Sigmoid colon (tissue), 7 donors: ENCODE data around the gene RPL3. TPM values are rescaled to one million over a fixed set of nuclear protein-coding genes. Genes with fewer than 3 reads are reported as not detected.

Source experiments
- DNase-seq: peaks from one replicate; pipeline ENCODE4 v3.0.0-alpha.2; 2019
- H3K27ac ChIP-seq, 4 donors: fragments of 200-600 bp; sonication (generic); one replicate each; pipeline ENCODE4 v1.5.1; 2016 to 2019; ENCODE audit warnings: mild to moderate bottlenecking in 1 of 4
- H3K27me3 ChIP-seq, 3 donors: fragments of 200-600 bp; sonication (generic); one replicate each; pipeline ENCODE4 v1.5.1; 2019; ENCODE audit warnings: mild to moderate bottlenecking in 1 of 3
- H3K36me3 ChIP-seq, 4 donors: fragments of 200-600 bp; sonication (generic); one replicate each; pipeline ENCODE4 v1.5.1; 2016 to 2019
- H3K4me1 ChIP-seq, 4 donors: fragments of 200-600 bp; sonication (generic); one replicate each; pipeline ENCODE4 v1.5.1; 2017 to 2019
- H3K4me3 ChIP-seq, 4 donors: fragments of 200-600 bp; sonication (generic); one replicate each; pipeline ENCODE4 v1.5.1; 2017 to 2019; ENCODE audit warnings: mild to moderate bottlenecking in 2 of 4, moderate library complexity in 1 of 4
- H3K9me3 ChIP-seq, 4 donors: fragments of 200-600 bp in 3 of 4; sonication (generic) in 3 of 4; one replicate each; pipeline versions ENCODE4 v1.5.1 to v1.6.1; 2013 to 2019
- EP300 ChIP-seq, 4 donors: sonication (generic); formaldehyde crosslinking; IDR thresholded peaks; one replicate each; pipeline ENCODE4 v1.6.1; 2017; ENCODE audit warnings: antibody characterized with exemption in 4 of 4
- POLR2A ChIP-seq, 2 donors: fragments of 450-650 bp; IDR thresholded peaks; one replicate each; pipeline ENCODE4 v1.6.1; 2016; ENCODE audit warnings: antibody characterized with exemption in 2 of 2, mild to moderate bottlenecking in 2 of 2, moderate library complexity in 2 of 2
- POLR2AphosphoS5 ChIP-seq, 4 donors: sonication (generic); formaldehyde crosslinking; IDR thresholded peaks; one replicate each; pipeline ENCODE4 v1.6.1; 2017; ENCODE audit warnings: antibody characterized with exemption in 4 of 4
- WGBS, 2 donors: extraction: QIAGEN DNeasy Blood & Tissue Kit; methylation state at CpG; one replicate each; pipeline ENCODE4 v1.1.7; 2013; 5-methylcytosine and 5-hydroxymethylcytosine counted together
- intact Hi-C: fragments of 100-400 bp; cut with DNase I; formaldehyde crosslinking; loops from one replicate; pipeline ENCODE4 v1.15.1; 2023
- polyA plus RNA-seq, 3 donors: library from polyadenylated mRNA; stranded (reverse); fragments of 200-250 nt; gene quantifications; one replicate each; pipeline ENCODE4 v1.2.3, GENCODE V29; 2013
- total RNA-seq, 4 donors: library from RNA; depleted of rRNA; stranded (reverse); fragments of >200 nt; gene quantifications; one replicate each; pipeline ENCODE4 v1.1.0, GENCODE V29; 2016
- TF ChIP-seq, protein P1 (sequence below), 4 experiments: fragments of 450-650 bp in 3 of 4; fragments of 200-600 bp in 1 of 4; IDR thresholded peaks; one replicate each; pipeline ENCODE4 v1.5.1; 2016 to 2019; ENCODE audit warnings: antibody characterized with exemption in 4 of 4, mild to moderate bottlenecking in 3 of 4, moderate library complexity in 2 of 4
- donor health status: healthy with polysubstance abuse.
- donor health status: Bipolar disorder and iron deficiency.
- donor health status: healthy.

Gene RPL3
- total and polyA plus RNA-seq, 7 donors = 1,532 to 4,917 (median 2,212) TPM

GRCh38 chr22:39275814-39276439 lies 43.5 kb downstream of the RPL3 start:
- 72 to 80% methylated on average over 9 of the region's 9 CpGs for WGBS, 2 donors
- H3K27ac ChIP-seq = no peak overlapping the region
- H3K9me3 ChIP-seq = no peaks in the 10 kb centered on the region
- no peaks in the 10 kb centered on the region for H3K36me3 ChIP-seq
- DNase-seq = no peak
- H3K4me3 ChIP-seq = no peak overlapping the region
- no peaks in the 10 kb centered on the region for H3K27me3 ChIP-seq
- no peaks in the 10 kb centered on the region for H3K4me1 ChIP-seq
- TF ChIP-seq EP300 (IDR thresholded peaks at IDR 0.05) (no peak), POLR2A (IDR thresholded peaks at IDR 0.05) (no peak), POLR2AphosphoS5 (IDR thresholded peaks at IDR 0.05) (no peak)
- TF ChIP-seq, protein P1, sequence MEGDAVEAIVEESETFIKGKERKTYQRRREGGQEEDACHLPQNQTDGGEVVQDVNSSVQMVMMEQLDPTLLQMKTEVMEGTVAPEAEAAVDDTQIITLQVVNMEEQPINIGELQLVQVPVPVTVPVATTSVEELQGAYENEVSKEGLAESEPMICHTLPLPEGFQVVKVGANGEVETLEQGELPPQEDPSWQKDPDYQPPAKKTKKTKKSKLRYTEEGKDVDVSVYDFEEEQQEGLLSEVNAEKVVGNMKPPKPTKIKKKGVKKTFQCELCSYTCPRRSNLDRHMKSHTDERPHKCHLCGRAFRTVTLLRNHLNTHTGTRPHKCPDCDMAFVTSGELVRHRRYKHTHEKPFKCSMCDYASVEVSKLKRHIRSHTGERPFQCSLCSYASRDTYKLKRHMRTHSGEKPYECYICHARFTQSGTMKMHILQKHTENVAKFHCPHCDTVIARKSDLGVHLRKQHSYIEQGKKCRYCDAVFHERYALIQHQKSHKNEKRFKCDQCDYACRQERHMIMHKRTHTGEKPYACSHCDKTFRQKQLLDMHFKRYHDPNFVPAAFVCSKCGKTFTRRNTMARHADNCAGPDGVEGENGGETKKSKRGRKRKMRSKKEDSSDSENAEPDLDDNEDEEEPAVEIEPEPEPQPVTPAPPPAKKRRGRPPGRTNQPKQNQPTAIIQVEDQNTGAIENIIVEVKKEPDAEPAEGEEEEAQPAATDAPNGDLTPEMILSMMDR (IDR thresholded peaks at IDR 0.05) = no peak
- intact Hi-C loops = no loop called here

DNA sequence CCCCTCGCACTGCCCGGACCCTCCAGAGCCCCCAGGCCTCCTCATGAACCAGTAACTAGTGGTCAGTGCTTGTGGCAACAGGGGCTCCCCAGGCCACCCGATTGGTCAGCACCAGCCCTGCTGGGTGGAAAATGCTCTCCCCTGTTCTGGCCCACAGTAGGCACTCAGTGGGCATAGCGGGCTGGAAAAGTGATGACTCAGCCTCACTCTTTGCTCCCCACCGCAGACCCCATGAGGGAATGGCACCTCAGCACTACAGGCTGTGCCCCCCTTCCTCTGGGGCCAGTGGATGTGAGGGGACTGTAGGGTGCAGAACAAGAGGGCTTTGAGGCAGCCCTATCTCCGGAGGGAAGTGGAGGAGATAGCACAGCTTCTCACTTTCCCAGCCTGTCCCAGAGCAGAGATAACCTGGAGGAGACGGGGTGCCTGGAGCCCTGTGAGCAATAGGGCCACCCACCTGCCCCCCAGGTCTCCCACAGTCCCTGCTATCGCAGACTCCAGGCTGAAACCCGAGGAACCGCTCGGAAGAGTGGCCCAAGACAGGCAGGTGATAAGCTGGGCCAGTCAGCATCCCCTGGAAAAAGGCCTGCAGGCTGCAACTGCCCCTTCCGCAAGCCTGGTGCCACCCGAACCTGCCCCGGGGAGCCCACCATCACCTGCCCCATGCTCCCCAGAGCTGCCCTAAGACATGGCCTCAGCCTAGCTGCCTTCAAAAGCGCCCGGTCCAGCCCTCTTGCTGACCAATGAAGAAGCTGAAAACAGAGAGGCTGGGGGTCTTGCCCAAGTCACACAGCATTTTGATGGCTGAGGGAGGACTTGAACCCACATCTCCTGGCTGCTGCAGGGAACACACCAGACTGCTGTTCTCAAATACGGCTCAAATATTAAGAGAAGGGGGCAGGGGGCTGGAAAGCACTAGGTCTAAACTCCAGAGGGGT lies 45.2 kb downstream of the RPL3 start:
- intact Hi-C loops = no loop called here
- 83 to 87% methylated on average over 17 of the region's 17 CpGs for WGBS, 2 donors
- no peak overlapping the region for H3K27ac ChIP-seq
- H3K36me3 ChIP-seq = no peaks in the 10 kb centered on the region
- no peaks in the 10 kb centered on the region for H3K4me1 ChIP-seq
- TF ChIP-seq EP300 (IDR thresholded peaks at IDR 0.05) = no peak
- TF ChIP-seq POLR2A (IDR thresholded peaks at IDR 0.05) = no peak
- no peak for TF ChIP-seq POLR2AphosphoS5 (IDR thresholded peaks at IDR 0.05)
- TF ChIP-seq, protein P1 (IDR thresholded peaks at IDR 0.05) = no peak
- no peak overlapping the region for H3K4me3 ChIP-seq
- H3K27me3 ChIP-seq = no peaks in the 10 kb centered on the region
- DNase-seq = no peak
- no peaks in the 10 kb centered on the region for H3K9me3 ChIP-seq

GRCh38 chr22:39270792-39271191 lies 48.6 kb downstream of the RPL3 start:
- Histone ChIP-seq H3K27ac (no peak overlapping the region), H3K9me3 (no peaks in the 10 kb centered on the region), H3K4me1 (no peaks in the 10 kb centered on the region), H3K4me3 (no peak overlapping the region), H3K36me3 (no peaks in the 10 kb centered on the region), H3K27me3 (no peaks in the 10 kb centered on the region)
- WGBS, 2 donors = 89 to 94% methylated on average over 9 of the region's 9 CpGs
- intact Hi-C loops = no loop called here
- TF ChIP-seq POLR2A (IDR thresholded peaks at IDR 0.05) = no peak
- TF ChIP-seq, protein P1 (IDR thresholded peaks at IDR 0.05) = no peak
- TF ChIP-seq EP300 (IDR thresholded peaks at IDR 0.05) = no peak
- TF ChIP-seq POLR2AphosphoS5 (IDR thresholded peaks at IDR 0.05) = no peak
- DNase-seq = no peak

DNA sequence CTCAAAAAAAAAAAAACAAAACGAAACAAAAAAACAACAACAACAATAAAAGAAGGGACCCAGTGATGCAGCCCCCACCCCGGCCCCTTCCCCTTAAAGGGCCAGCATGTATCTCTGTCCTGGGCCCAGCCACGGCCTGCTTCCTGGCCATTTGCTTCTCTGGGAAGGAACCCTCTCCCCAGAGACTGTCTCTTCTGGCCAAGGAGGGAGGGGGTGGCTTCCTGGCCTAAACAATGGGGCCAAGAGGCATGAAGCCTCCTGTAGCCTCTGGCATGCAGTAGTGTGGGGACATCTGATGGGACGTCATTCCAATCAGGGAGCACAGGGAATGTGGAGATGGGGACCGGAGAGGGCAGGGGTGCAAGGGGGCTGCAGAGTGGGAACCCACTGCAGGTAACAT lies 49.1 kb downstream of the RPL3 start:
- no peak for DNase-seq
- H3K9me3 ChIP-seq = no peaks in the 10 kb centered on the region
- no peak overlapping the region for H3K4me3 ChIP-seq
- H3K27ac ChIP-seq = no peak overlapping the region
- no peaks in the 10 kb centered on the region for H3K36me3 ChIP-seq
- H3K27me3 ChIP-seq = no peaks in the 10 kb centered on the region
- intact Hi-C loops = no loop called here
- WGBS, 2 donors = 69 to 79% methylated on average over 5 of the region's 5 CpGs
- no peak for TF ChIP-seq POLR2AphosphoS5 (IDR thresholded peaks at IDR 0.05)
- TF ChIP-seq, protein P1 (IDR thresholded peaks at IDR 0.05) = no peak
- no peak for TF ChIP-seq POLR2A (IDR thresholded peaks at IDR 0.05)
- no peak for TF ChIP-seq EP300 (IDR thresholded peaks at IDR 0.05)
- no peaks in the 10 kb centered on the region for H3K4me1 ChIP-seq
